Ovary (tissue), 1 donor: ENCODE data around the gene C18orf54.
"Not testable (repeated sequence)": the region's sequence is repeated elsewhere in the genome, so short reads cannot be mapped to it uniquely, and the experiment has no call there.

Experiments used
- EP300 ChIP-seq: sonication (generic); formaldehyde crosslinking; IDR thresholded peaks from one replicate; pipeline ENCODE4 v1.6.1; 2017; ENCODE audit warnings: antibody characterized with exemption
- POLR2A ChIP-seq: fragments of 450-650 bp; IDR thresholded peaks from one replicate; pipeline ENCODE4 v1.6.1; 2017; ENCODE audit warnings: antibody characterized with exemption, mild to moderate bottlenecking, moderate library complexity

DNA sequence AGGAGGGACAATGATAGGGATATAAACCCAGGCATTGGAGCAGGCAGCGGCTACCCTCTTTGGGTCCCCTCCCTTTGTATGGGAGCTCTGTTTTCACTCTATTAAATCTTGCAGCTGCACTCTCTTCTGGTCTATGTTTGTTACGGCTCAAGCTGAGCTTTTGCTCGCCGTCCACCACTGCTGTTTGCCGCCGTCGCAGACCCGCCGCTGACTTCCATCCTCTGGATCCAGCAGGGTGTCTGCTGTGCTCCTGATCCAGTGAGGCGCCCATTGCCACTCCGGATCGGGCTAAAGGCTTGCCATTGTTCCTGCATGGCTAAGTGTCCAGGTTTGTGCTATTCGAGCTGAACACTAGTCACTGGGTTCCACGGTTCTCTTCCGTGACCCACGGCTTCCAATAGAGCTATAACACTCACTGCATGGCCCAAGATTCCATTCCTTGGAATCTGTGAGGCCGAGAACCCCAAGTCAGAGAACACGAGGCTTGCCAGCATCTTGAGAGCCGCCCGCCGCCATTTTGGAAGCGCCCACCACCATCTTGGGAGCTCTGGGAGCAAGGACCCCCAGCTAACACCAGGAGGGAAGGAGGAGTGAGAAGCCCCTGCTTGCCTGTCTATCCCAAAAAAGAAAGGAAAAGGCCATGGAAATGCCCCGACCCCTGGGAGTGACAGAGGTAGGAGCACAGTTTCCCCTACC, 29.2 kb downstream of the C18orf54 start:
- not testable (repeated sequence) for TF ChIP-seq POLR2A, EP300
